ENCODE measurements around the gene CREM. TPM values are rescaled to one million over a fixed set of nuclear protein-coding genes. Genes with fewer than 3 reads are reported as not detected.
A peak's percentile ranks its signal among the peaks of the same experiment; 100 is the strongest.

Gene CREM
- total RNA-seq, 1 experiment from 2014 or later, result 48.0 TPM

DNA sequence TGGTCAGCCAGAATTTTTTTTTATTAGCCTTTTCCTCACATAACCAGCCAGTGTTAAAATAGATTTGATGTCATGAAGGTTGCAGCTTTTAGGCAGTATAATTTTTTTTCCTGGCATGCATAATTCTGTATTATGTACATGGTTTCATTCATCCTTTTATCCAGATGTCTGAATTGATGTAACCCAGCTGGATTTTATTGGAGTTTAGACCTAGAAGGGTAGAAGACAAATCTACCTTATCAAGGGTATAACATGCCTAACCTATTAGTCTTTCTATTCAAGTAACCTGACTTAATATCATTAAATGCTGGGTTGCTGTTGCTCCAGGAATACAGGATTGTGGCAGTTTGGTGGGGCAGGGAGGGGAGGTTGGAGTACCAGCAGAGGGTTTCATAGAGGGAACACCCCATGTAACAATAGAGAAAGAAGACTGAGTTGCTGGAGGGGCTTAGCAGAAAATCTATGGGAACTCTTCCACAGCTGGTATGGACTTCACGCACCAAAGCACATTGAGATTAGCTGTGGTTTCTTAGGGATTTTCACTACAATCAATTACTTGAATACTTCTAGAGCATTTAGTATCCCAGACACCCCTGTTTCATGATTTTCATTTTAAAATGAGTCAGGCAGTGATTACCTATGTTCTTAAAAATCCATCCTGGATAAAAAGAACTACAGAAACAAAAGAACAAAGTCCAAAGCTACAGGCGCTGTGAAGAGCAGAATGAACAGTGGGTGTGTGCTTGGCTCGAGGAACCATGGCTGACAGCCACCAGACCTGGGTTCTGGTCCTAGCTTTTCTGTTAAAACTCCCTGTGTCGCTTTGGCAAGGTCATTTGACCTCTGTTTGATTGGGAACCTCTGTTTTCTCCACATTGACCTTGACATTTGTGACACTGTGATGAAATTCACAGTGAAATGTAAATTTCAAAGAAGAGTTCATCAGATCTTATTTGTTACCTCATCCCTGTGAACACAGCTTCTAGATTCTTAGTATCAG is 93.5 kb downstream of the CREM start:
- DNase-seq (ENCODE audit: low spot score), result no peak

DNA sequence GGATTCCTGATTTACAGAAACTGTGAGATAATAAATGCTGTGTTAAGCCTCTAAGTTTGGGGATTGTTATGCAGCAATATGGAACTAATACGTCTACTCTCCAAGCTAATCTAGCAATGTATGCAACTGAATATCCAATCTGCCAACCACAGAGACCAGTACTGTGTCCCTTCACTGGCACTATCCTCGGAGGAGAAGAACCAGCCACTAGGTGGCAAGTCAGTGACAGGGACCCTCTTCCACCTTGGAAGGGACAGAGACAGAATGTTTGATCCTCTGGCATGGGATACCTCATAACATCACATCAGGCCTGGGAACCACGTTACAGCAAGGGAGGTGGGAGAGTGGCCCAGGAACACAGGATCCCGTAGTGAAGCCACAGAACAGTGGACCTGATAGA is 96.4 kb downstream of the CREM start:
- no peak for DNase-seq (ENCODE audit: low spot score)

DNA sequence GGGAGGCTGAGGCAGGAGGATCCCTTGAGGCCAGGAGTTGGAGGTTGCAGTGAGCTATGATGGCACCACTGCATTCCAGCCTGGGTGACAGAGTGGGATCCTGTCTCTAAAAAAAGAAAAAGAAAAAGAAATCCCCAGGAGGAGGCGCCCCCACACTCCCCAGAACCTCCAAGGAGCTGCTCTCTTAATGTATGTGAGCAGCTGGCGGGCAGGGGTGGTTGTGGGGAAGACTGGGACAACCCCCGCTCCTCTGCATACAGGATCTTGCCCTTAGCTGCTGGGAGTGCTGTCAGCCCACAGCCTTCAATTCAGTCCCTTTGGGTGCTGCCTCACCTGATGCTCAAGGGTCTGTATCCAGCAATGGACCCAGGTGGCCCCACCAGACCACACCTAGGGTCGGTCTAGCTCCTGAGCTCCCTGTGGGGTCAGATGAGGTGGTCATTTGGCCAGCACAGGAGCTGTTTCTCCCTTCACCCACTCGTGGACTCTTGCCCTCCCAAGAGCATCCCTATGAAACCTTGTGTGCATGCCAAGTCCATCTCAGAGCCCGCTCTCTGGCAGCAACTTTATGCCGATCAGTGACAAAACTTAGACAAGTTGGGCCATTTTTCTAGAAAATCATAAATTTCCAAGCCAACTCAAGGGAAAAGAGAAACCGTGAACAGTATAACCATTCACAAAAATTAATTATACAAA is 97.5 kb downstream of the CREM start:
- no peak for DNase-seq (ENCODE audit: low spot score)

DNA sequence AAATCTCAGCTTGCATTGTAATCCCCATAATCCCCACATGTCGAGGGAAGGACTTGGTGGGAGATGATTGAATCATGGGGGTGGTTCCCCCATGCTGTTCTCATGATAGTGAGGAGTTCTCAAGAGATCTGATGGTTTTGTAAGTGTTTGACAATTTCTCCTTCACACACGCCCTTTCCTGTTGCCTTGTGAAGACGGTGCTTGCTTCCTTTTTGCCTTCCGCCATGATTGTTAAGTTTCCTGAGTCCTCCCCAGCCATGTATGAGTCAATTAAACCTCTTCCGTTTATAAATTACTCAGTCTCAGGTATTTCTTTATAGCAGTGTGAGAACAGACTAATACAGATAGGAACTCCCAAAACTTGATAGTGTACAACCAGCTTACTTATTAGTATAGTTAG is 98.6 kb downstream of the CREM start:
- no peak for DNase-seq (ENCODE audit: low spot score)

DNA sequence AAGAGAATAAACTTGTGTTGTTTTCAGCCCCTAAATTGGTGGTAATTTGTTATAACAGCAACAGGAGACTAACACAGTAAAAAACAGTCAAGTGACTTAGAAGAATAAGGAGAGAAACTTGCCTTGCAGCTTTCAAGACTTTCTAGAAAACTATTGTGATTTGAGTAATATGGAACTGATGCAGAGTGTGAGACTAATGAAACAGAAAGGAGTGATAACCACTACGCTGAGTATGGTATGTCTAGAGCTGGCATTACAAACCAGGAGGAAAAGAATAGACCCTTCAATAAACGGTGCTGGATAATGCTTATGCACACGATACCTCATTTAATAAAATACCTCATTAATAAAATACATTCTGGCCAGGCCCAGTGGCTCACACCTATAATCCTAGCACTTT is 99.9 kb downstream of the CREM start:
- no peak for DNase-seq (ENCODE audit: low spot score)

DNA sequence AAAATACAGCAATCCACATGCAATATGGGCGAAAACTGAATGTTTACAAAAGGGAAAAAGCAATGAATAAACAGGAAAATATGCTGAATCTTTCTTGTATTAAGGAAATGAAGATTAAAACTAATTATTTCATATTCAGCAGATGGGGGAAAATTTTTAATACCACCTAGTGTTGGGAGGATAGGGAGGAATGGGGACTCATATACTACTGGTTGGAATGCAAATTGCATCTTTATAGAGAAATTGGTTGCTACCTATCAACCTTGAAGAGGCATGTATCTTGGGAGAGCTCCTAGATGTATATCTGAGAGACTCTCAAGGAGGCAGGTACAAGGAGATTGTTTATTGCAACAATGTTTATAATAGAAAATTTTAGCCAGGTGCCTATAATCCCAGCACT is 101.4 kb downstream of the CREM start:
- no peak for DNase-seq (ENCODE audit: low spot score)

DNA sequence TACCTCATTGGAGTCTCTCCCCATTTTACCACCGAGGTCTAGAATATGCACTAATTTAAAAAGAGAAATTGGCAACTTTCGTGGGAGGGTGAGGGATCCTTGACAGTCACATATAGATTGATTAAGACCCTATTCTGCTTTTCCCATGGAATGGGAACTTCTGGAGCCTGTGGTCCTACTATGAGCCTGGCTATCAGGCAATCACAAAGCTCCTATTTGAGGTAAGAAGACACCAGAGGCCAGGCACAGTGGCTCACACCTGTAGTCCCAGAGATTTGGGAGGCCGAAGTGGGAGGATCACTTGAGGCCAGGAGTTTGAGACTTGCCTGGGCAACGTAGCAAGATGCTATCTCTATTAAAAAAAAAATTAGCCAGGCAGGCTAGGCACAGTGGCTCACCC is 105.0 kb downstream of the CREM start:
- no peak for DNase-seq (ENCODE audit: low spot score)

DNA sequence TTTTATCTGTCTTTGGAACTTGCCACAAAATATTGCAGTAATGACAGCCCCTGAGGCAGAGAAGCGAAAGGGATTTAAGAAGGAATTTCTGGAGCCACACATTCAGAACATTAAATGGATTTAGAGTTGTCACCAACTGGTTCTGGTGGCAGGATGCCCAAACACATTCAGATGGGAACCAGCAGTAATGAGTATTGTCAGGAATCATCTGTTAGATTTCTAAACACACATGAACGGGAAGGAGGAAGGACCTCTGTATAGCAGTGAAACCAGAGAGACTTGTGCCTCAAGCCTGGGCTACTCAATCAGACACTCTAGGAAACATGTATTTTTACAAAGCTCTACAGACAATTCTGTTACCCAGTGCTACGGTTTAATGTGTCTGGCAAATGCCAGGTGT is 105.9 kb downstream of the CREM start:
- no peak for DNase-seq (ENCODE audit: low spot score)

DNA sequence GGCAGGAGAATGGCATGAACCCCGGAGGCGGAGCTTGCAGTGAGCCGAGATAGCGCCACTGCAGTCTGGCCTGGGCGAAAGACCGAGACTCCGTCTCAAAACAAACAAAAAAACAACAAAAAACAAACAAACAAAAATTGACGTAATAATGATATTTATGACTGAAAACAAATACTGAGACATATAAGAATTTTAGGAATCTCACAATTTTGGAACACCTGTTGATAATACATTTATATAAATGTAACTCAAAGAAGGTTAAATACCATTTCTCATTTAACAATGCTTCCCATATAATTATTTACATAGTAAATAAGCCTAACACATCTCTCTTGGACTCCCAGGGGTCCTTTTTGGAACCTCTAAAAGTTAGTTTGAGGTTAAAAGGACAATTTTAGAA is 107.4 kb downstream of the CREM start:
- DNase-seq (ENCODE audit: low spot score), result no peak

DNA sequence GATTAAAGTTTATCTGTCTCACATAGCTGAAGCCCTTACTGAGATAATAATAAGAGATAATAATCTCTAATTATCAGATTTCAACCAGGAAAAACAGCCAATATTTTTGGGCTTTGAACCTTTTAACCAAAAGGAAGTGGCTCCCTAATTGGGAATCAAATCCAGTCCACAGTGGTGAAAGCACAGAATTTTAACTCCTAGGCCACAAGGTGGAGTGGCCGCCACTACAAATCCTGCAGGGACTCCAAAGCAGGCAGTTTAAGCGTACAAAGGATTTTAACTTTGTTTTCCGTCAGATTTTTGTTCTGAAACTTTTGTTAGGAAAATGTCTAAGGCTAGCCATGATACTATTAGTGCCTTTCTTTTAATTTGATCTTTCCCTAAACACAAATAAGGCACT is 110.1 kb downstream of the CREM start:
- no peak for DNase-seq (ENCODE audit: low spot score)

DNA sequence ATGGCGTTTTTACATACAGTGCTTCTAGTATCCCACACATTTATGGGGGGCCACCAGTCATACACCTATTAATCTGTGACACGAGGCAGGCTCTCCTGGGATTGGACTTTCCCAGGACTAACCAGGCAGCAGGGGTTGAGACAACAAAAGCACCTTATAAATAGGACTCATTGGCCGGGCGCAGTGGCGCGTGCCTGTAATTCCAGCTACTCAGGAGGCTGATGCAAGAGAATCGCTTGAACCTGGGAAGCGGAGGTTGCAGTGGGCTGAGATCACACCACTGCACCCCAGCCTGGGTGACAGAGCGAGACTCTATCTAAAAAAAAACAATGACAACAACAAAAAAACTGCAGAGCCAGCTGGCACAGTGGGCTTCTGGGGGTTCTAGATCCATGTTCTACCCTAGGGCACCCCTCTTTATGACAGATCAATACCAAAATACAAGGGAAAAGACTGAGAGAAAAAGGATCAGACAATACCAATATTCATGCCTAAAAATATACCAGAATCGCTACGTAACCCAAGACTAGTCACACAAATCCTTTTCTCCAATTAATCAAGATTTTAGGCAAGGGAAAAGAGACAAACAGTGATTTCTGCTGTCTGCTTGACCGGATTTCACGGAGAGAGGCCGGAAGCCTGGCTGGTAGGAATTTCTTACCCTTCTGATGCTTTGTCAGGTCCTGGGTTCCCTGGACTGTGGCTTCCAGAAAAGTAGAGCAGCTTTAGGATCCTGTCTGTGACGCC is 111.3 kb downstream of the CREM start:
- no peak for DNase-seq (ENCODE audit: low spot score)

DNA sequence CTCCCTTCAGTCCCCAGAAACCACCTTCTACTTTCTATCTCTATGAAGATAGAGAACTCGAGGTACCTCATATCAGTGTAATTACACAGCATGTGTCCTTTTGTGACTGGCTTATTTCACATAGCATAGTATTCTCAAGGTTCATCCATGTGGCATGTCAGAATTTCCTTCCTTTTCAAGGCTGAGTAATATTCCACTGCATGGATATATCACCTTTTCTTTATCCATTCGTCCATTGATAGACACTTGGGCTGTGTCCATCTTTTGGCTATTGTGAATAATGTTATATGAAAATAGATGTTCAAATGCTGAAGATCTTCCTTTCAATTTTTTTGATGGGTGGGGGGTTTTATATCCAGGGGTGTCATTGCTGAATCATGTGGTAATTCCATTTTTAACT is 117.9 kb downstream of the CREM start:
- no peak for DNase-seq (ENCODE audit: low spot score)

DNA sequence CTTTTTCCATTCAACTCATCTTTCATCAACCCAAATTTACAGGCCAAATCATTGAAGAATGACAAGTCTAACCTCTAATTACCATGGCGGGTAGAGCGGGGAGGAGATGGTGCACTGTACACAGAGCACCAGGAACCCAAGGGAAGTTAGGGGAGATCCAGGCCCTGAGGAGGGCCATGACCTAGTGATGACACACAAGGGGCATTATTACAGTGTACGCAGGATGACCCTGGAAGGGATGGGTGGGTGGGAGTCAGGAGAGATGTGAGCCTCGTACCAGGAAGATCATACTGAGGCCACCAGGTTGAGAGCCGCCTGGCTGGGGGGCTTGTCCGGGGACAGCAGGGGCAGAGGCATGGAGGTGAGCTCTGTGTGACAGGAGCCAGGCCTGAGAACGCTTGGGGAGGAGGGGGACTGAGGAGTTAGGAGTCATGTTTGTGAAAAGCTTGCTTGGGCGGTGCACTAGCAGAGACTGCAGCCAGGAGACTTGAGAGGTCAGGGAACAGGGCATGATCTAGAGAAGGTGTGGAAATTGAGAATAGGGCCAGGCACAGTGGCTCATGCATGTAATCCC is 120.2 kb downstream of the CREM start:
- DNase-seq (ENCODE audit: low spot score), result no peak

DNA sequence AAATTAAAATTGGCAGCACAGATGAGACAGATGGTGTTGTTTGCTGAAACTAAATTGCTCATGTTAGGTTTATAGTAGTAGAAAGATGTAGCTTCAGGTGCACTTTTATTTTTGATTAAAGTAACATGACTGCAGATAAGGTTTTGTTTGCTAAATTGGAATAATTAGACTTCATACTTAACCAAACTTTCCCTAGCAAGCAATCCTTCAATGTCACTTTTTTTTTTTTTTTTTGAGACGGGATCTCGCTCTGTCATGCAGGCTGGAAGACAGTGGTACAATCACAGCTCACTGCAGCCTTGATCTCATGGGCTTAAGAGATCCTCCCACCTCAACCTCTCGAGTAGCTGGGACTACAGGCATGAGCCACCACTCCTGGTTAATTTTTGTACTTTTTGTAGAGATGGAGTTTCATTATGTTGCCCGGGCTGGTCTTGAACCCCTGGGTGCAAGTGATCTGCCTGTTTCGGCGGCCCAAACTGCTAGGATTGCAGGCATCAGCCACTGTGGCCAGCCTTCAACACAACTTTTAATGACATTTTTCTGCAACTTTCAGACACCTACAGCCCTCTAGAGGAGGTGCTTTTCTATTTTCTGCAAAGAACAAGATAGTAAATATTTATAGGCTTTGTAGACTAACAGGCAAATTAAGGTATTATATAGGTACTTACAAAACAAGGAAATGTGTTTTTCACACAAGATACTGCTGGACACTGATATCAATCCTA is 124.9 kb downstream of the CREM start:
- no peak for DNase-seq (ENCODE audit: low spot score)

DNA sequence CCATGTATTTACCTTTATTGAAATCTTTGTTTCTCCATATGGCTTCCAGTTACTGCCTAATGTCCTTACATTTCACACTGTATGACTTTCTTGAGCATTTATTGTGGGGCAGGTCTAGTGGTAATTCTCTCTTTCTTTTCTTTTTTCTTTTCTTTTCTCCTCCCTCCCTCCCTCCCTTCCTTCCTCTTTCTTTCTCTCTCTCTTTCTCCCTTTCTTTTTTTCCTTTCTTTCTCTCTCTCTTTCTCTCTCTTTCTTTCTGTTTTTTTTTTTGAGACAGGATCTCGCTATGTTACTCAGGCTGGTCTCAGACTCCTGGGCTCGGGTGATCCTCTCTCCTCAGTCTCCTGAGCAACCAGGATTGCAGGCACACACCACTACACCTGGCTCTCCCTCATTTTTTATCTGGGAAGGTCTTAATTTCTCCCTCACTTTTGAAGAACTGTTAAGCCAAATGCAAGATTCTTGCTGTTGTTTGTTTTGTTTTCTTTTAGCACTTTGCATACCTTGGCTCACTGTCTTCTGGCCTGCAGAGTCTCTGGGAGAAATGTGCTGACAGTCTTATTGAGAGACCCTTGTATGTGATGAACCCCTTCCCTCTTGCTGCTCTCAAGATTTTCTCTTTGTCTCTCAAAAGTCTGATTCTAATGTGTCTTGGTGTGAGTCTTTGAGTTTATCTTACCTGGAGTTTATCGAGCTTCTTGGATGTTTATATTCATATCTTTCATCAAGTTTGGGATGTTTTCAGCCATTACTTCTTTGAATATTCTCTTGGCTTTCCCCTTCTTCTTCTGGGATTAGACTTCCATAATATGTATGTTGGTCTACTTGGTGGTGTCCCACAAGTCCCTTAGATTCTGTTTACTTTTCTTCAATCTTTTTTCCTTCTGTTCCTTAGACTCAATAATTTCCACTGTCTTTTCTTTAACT is 130.7 kb downstream of the CREM start:
- no peak for DNase-seq (ENCODE audit: low spot score)

DNA sequence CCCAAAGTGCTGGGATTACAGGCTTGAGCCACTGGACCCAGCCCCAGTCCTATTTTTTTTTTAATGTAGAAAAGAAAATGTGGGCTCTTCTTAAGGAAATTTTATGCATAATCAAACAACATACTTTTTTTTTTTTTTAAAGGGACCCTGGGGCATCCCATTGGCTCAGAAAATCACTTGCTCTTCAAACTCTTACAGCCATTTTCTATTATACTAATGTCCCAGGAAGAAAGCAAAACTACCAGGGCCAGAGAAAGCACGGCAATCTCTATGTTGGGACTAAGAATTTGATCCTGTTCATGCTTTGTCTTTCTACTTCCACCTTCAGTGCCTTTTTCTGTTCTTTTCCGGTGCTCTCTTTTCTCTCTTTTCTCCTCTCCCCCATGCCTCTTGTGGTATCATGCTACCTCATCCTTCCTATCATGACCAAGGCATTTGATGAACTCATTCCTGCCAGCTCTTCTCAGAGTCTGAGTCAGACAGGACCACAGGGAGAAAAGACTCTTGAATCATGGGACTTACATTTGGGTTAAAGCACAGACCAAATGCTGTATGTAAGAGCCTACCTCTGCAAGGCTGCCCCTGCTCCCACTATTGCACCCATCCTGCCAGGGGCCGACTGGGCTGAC is 133.2 kb downstream of the CREM start:
- DNase-seq (ENCODE audit: low spot score), result peak; percentile 45

DNA sequence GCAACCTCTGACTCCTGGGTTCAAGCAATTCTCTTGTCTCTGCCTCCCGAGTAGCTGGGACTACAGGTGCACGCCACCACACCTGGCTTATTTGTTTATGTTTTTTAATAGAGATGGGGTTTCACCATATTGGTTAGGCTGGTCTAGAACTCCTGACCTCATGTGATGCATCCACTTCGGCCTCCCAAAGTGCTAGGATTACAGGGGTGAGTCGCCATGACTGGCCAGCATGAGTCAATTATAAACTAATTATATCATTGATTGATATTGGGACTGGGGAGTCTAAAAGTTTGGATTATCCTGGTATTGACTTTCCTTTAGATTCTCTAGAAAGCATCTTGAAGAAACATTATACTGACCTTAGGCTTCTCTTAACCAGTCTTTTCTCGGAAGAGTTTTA is 135.8 kb downstream of the CREM start:
- no peak for DNase-seq (ENCODE audit: low spot score)

Measured in H4 (cell line).